ENCODE measurements around the gene PAM. TPM values are rescaled to one million over a fixed set of nuclear protein-coding genes. Genes with fewer than 3 reads are reported as not detected.
"Not testable (repeated sequence)": the region's sequence is repeated elsewhere in the genome, so short reads cannot be mapped to it uniquely, and the experiment has no call there.

PAM gene
- total RNA-seq, 1 experiment from 2014 or later = 131 TPM

DNA sequence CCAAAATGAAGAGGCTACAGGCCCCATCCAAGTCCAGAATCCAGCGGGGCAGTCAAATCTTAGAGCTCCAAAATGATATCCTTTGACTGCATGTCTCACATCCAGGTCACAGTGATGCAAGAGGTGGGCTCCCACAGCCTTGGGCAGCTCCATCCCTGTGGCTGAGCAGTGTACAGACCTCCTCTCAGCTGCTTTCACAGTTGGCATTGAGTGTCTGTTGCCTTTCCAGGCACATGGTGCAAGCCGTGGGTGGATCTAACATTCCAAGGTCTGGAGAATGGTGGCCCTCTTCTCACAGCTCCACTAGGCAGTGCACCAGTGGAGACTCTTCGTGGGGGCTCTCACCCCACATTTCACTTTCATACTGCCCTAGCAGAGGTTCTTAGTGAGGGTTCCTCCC, 244.1 kb downstream of the PAM start:
- Histone ChIP-seq H3K4me3 (ENCODE audit: low read depth in 2 of 2, low read length in 2 of 2) (no peak overlapping the region), H3K27ac (ENCODE audit: low read length) (no peak overlapping the region), H3K4me1 (ENCODE audit: control insufficient read depth, insufficient read depth, low read length) (no peaks in the 10 kb centered on the region), H3K9me3 (ENCODE audit: control insufficient read depth, insufficient read depth, low read depth, low read length) (no peaks in the 10 kb centered on the region), H3K27me3 (ENCODE audit: control insufficient read depth, insufficient read depth, low read length) (no peaks in the 10 kb centered on the region), H3K36me3 (ENCODE audit: control insufficient read depth, insufficient read depth, low read length) (no peaks in the 10 kb centered on the region)
- ChIA-PET CTCF (no interaction called here), POLR2A (no interaction called here)
- no TSS peak for BruUV-seq (replicated peaks)
- TF ChIP-seq, protein P1, sequence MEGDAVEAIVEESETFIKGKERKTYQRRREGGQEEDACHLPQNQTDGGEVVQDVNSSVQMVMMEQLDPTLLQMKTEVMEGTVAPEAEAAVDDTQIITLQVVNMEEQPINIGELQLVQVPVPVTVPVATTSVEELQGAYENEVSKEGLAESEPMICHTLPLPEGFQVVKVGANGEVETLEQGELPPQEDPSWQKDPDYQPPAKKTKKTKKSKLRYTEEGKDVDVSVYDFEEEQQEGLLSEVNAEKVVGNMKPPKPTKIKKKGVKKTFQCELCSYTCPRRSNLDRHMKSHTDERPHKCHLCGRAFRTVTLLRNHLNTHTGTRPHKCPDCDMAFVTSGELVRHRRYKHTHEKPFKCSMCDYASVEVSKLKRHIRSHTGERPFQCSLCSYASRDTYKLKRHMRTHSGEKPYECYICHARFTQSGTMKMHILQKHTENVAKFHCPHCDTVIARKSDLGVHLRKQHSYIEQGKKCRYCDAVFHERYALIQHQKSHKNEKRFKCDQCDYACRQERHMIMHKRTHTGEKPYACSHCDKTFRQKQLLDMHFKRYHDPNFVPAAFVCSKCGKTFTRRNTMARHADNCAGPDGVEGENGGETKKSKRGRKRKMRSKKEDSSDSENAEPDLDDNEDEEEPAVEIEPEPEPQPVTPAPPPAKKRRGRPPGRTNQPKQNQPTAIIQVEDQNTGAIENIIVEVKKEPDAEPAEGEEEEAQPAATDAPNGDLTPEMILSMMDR (IDR thresholded peaks at IDR 0.05) = no peak
- TF ChIP-seq SIN3A (IDR thresholded peaks at IDR 0.05; ENCODE audit: borderline replicate concordance, insufficient read depth, low read depth, low read length) = no peak
- TF ChIP-seq, protein P2, sequence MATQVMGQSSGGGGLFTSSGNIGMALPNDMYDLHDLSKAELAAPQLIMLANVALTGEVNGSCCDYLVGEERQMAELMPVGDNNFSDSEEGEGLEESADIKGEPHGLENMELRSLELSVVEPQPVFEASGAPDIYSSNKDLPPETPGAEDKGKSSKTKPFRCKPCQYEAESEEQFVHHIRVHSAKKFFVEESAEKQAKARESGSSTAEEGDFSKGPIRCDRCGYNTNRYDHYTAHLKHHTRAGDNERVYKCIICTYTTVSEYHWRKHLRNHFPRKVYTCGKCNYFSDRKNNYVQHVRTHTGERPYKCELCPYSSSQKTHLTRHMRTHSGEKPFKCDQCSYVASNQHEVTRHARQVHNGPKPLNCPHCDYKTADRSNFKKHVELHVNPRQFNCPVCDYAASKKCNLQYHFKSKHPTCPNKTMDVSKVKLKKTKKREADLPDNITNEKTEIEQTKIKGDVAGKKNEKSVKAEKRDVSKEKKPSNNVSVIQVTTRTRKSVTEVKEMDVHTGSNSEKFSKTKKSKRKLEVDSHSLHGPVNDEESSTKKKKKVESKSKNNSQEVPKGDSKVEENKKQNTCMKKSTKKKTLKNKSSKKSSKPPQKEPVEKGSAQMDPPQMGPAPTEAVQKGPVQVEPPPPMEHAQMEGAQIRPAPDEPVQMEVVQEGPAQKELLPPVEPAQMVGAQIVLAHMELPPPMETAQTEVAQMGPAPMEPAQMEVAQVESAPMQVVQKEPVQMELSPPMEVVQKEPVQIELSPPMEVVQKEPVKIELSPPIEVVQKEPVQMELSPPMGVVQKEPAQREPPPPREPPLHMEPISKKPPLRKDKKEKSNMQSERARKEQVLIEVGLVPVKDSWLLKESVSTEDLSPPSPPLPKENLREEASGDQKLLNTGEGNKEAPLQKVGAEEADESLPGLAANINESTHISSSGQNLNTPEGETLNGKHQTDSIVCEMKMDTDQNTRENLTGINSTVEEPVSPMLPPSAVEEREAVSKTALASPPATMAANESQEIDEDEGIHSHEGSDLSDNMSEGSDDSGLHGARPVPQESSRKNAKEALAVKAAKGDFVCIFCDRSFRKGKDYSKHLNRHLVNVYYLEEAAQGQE (IDR thresholded peaks at IDR 0.05; ENCODE audit: insufficient read depth in 1 of 2, low read depth in 2 of 2, low read length in 1 of 2) = no peak
- TF ChIP-seq POLR2AphosphoS5 (IDR thresholded peaks at IDR 0.05; ENCODE audit: low read depth, low read length) = no peak
- TF ChIP-seq TCF7L2 (IDR thresholded peaks at IDR 0.05; ENCODE audit: low read depth, low read length) = no peak
- in situ Hi-C loops (cut with HindIII; ENCODE audit: low pct_unique_long_range_greater_than_20kb, low sequenced_read_pairs) = no loop called here
- intact Hi-C loops (cut with micrococcal nuclease; ENCODE audit: unreplicated experiment) = no loop called here
- ATAC-seq = no peak
- DNase-seq (ENCODE audit: low read depth, low spot score) = no peak

DNA sequence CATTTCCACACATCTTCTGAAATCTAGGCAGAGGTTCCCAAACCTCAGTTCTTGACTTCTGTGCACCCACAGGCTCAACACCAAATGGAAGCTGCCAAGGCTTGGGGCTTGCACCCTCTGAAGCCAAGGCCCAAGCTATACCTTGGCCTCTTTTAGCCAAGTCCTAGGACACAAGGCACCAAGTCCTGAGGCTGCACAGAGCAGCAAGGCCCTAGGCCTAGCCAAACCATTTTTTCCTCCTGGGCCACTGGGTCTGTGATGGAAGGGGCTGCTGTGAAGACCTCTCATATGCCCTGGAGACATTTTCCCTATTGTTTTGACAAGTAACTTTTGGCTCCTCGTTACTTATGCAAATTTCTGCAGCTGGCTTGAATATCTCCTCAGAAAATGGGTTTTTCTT, 244.5 kb downstream of the PAM start:
- DNase-seq (ENCODE audit: low read depth, low spot score); H3K27me3 ChIP-seq (ENCODE audit: control insufficient read depth, insufficient read depth, low read length); H3K9me3 ChIP-seq (ENCODE audit: control insufficient read depth, insufficient read depth, low read depth, low read length); BruUV-seq (replicated peaks); POLR2A ChIA-PET; in situ Hi-C loops (cut with HindIII; ENCODE audit: low pct_unique_long_range_greater_than_20kb, low sequenced_read_pairs); H3K27ac ChIP-seq (ENCODE audit: low read length); CTCF ChIA-PET; H3K4me1 ChIP-seq (ENCODE audit: control insufficient read depth, insufficient read depth, low read length); intact Hi-C loops (cut with micrococcal nuclease; ENCODE audit: unreplicated experiment); H3K36me3 ChIP-seq (ENCODE audit: control insufficient read depth, insufficient read depth, low read length); H3K4me3 ChIP-seq (ENCODE audit: low read depth in 2 of 2, low read length in 2 of 2); ATAC-seq: not testable (repeated sequence)

DNA sequence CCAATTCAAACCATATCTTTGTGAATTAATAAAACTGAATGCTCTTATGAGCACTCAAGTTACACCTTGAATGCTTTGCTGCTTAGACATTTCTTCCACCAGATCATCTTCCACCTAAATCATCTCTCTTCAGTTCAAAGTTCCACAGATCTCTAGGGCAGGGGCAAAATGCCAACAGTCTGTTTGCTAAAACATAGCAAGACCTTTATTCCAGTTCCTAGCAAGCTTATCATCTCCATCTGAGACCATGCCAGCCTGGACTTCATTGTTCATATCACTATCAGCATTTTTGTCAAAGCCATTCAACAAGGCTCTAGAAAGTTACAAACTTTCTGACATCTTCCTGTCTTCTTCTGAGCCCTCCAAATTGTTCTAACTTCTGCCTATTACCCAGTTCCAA, 245.0 kb downstream of the PAM start:
- ATAC-seq (no peak), DNase-seq (ENCODE audit: low read depth, low spot score) (no peak)
- ChIA-PET POLR2A (no interaction called here), CTCF (no interaction called here)
- in situ Hi-C loops (cut with HindIII; ENCODE audit: low pct_unique_long_range_greater_than_20kb, low sequenced_read_pairs) (no loop called here), intact Hi-C loops (cut with micrococcal nuclease; ENCODE audit: unreplicated experiment) (no loop called here)
- Histone ChIP-seq H3K27ac (ENCODE audit: low read length) (no peak overlapping the region), H3K4me1 (ENCODE audit: control insufficient read depth, insufficient read depth, low read length) (no peaks in the 10 kb centered on the region), H3K9me3 (ENCODE audit: control insufficient read depth, insufficient read depth, low read depth, low read length) (no peaks in the 10 kb centered on the region), H3K27me3 (ENCODE audit: control insufficient read depth, insufficient read depth, low read length) (no peaks in the 10 kb centered on the region), H3K36me3 (ENCODE audit: control insufficient read depth, insufficient read depth, low read length) (no peaks in the 10 kb centered on the region), H3K4me3 (ENCODE audit: low read depth in 2 of 2, low read length in 2 of 2) (no peak overlapping the region)
- TF ChIP-seq POLR2AphosphoS5 (IDR thresholded peaks at IDR 0.05; ENCODE audit: low read depth, low read length) = no peak
- no TSS peak for BruUV-seq (replicated peaks)

Data from Panc1 (cell line).